ENCODE results near the gene HOXB3.

DNA sequence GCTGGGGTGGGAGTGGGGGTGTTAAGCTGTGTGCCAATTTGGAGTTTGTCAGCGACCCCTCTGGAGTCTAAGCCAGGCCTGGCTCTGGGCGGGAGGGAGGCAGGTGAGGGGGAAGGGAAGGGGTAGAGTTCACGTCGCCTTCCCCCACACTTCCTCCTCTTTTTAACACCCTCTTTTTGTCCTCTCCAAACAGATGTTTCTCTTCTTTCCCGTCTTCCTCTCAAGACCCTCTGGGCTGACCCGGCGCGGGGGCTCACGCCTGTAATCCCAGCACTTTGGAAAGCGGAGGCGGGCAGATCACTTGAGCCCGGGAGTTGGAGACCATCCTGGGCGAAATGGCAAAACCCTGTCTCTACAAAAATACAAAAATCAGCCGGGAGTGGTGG lies 62.5 kb downstream of the HOXB3 start:
- TF ChIP-seq POLR2A (IDR thresholded peaks at IDR 0.05; ENCODE audit: low read length): no peak
- no peak for TF ChIP-seq GATA1 (IDR thresholded peaks at IDR 0.05; ENCODE audit: low read depth, low read length)
